ENCODE measurements around the gene PATZ1. TPM values are rescaled to one million over a fixed set of nuclear protein-coding genes. Genes with fewer than 3 reads are reported as not detected.
A peak's percentile ranks its signal among the peaks of the same experiment; 100 is the strongest.

The PATZ1 gene
- total and polyA plus RNA-seq, 2 experiments from 2014 or later: 24.8 to 46.4 TPM

DNA sequence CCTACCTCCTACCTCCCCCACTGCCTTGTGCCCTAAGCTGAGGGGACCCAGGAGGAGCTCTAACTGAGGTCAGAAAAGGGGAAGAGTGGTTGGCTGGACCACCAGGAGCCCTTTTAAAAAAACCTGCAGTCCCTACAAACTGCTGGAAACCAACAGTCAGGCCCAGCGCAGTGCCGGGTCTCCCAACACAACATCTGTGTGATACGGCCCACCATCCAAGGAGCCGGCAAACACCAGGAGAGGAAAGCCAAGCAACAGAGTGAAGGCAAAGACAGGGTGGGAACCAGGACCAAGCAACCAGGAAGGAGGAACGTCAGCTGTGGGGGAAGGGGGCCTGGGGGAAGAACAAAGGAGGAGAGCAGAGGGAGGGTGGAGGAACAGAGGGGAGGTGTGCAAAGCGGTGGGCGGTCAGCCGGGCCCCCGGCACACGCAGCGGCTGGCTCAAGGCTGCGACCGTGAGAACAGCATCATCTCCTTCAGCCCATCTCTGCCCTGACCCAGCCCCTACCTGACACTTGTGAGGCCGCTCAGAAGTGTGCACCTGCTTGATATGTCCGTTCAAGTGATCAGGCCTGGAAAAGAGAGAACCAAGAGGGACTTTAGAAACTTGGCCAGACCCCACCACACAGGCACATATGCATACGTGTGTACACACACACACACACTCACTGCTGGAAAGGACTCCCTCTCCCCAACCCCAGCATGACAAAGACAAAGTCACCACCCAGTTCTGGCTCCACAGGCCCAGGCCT lies 3.6 kb downstream of the PATZ1 start:
- peaks cover 22% of the 10 kb centered on the region for H3K4me1 ChIP-seq (ENCODE audit: low read depth)
- H3K9me3 ChIP-seq (ENCODE audit: low read depth): no peaks in the 10 kb centered on the region
- no peak for DNase-seq (ENCODE audit: low read depth in 1 of 2, low spot score in 1 of 2)
- peaks cover 11% of the 10 kb centered on the region for H3K36me3 ChIP-seq
- no peaks in the 10 kb centered on the region for H3K27me3 ChIP-seq
- H3K27ac ChIP-seq: no peak overlapping the region
- H3K4me3 ChIP-seq: peak overlapping the region; percentile 14
- TF ChIP-seq, protein P1, sequence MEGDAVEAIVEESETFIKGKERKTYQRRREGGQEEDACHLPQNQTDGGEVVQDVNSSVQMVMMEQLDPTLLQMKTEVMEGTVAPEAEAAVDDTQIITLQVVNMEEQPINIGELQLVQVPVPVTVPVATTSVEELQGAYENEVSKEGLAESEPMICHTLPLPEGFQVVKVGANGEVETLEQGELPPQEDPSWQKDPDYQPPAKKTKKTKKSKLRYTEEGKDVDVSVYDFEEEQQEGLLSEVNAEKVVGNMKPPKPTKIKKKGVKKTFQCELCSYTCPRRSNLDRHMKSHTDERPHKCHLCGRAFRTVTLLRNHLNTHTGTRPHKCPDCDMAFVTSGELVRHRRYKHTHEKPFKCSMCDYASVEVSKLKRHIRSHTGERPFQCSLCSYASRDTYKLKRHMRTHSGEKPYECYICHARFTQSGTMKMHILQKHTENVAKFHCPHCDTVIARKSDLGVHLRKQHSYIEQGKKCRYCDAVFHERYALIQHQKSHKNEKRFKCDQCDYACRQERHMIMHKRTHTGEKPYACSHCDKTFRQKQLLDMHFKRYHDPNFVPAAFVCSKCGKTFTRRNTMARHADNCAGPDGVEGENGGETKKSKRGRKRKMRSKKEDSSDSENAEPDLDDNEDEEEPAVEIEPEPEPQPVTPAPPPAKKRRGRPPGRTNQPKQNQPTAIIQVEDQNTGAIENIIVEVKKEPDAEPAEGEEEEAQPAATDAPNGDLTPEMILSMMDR (IDR thresholded peaks at IDR 0.05; ENCODE audit: low read depth, low read length): no peak

- TF ChIP-seq, protein P1 (IDR thresholded peaks at IDR 0.05; ENCODE audit: low read depth, low read length): no peak
- Histone ChIP-seq H3K36me3 (peaks cover 11% of the 10 kb centered on the region), H3K4me1 (ENCODE audit: low read depth) (peaks cover 22% of the 10 kb centered on the region), H3K27ac (no peak overlapping the region), H3K4me3 (no peak overlapping the region), H3K9me3 (ENCODE audit: low read depth) (no peaks in the 10 kb centered on the region), H3K27me3 (no peaks in the 10 kb centered on the region)
- no peak for DNase-seq (ENCODE audit: low read depth in 1 of 2, low spot score in 1 of 2)
Observed at GRCh38 chr22:31341386-31342088, 4.6 kb downstream of the PATZ1 start.

DNA sequence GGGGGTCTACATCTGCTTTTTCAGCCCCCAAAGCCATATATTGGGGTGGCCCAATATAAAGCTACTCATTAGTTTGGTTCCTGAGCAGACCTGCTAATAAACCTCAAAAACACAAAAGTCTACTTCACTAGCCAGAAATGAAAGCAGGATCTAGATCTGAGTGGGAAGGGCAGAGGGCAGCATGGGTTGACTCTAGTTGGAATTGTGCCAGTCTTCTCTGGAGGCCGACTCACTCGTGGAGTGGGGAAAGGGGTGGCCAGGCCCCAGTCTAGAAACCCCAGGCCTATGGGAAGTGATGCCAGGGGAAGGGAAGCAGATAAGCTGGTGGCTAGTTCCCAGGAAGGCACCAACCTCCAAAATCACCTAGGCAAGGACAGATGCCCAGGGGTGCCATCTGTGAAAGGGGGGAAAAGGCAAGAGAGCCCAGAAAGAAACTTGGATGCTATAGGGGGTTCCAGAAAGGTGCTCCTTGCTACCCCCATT lies 5.3 kb downstream of the PATZ1 start:
- TF ChIP-seq, protein P1 (IDR thresholded peaks at IDR 0.05; ENCODE audit: low read depth, low read length): no peak
- Histone ChIP-seq H3K36me3 (peaks cover 17% of the 10 kb centered on the region), H3K4me3 (no peak overlapping the region), H3K27ac (no peak overlapping the region), H3K27me3 (no peaks in the 10 kb centered on the region), H3K4me1 (ENCODE audit: low read depth) (peaks cover 22% of the 10 kb centered on the region), H3K9me3 (ENCODE audit: low read depth) (no peaks in the 10 kb centered on the region)
- DNase-seq (ENCODE audit: low read depth in 1 of 2, low spot score in 1 of 2): no peak

GRCh38 chr22:31340360-31340759 lies 5.8 kb downstream of the PATZ1 start:
- Histone ChIP-seq H3K36me3 (peaks cover 17% of the 10 kb centered on the region), H3K27me3 (no peaks in the 10 kb centered on the region), H3K9me3 (ENCODE audit: low read depth) (no peaks in the 10 kb centered on the region), H3K27ac (no peak overlapping the region), H3K4me1 (ENCODE audit: low read depth) (peaks cover 22% of the 10 kb centered on the region), H3K4me3 (no peak overlapping the region)
- DNase-seq (ENCODE audit: low read depth in 1 of 2, low spot score in 1 of 2): no peak
- TF ChIP-seq, protein P1 (IDR thresholded peaks at IDR 0.05; ENCODE audit: low read depth, low read length): no peak

DNA sequence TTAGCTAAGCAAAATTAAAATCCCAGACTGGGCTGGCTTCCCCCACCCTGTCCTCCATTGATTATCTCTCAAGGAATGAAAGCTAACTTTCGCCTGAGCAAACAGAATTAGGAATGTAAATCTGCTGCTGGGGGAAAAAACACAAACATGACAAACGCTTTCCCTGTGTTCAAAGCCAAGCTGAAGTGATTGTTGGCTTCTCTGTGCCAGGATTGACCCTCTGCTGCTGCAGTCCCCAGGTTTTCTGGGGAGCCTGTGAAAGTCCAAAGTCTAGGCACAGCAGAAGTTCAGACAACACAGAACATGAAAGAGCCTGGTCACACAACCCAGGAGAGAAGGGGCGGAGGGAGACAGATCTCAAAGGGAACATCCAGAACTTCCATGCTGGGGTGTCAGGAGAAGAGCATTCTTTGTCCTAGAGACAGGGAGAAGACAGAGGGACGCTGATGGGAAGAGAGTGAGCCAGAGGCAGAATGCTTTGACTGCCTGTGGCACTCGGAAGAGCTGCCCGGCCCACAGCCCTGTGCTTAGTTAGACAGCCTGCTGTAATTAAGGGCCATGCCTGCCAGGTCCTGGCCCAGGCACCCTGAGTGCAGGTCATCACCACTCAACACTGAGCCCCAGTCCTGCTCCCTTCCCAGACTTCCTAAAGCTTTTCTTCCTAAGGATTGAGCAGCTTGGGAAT lies 6.9 kb downstream of the PATZ1 start:
- Histone ChIP-seq H3K27me3 (no peaks in the 10 kb centered on the region), H3K36me3 (peaks cover 27% of the 10 kb centered on the region), H3K27ac (no peak overlapping the region), H3K4me1 (ENCODE audit: low read depth) (peaks cover 15% of the 10 kb centered on the region), H3K9me3 (ENCODE audit: low read depth) (no peaks in the 10 kb centered on the region), H3K4me3 (no peak overlapping the region)
- DNase-seq (ENCODE audit: low read depth in 1 of 2, low spot score in 1 of 2): no peak
- TF ChIP-seq, protein P1 (IDR thresholded peaks at IDR 0.05; ENCODE audit: low read depth, low read length): no peak

All from cardiac muscle cell (in vitro differentiated cells and primary cell).